Measurements from ENCODE around the gene WNT6. TPM values are rescaled to one million over a fixed set of nuclear protein-coding genes. Genes with fewer than 3 reads are reported as not detected.

The WNT6 gene
- total and polyA plus RNA-seq, 4 donors = 0.08 to 0.20 TPM; not detected in 2

DNA sequence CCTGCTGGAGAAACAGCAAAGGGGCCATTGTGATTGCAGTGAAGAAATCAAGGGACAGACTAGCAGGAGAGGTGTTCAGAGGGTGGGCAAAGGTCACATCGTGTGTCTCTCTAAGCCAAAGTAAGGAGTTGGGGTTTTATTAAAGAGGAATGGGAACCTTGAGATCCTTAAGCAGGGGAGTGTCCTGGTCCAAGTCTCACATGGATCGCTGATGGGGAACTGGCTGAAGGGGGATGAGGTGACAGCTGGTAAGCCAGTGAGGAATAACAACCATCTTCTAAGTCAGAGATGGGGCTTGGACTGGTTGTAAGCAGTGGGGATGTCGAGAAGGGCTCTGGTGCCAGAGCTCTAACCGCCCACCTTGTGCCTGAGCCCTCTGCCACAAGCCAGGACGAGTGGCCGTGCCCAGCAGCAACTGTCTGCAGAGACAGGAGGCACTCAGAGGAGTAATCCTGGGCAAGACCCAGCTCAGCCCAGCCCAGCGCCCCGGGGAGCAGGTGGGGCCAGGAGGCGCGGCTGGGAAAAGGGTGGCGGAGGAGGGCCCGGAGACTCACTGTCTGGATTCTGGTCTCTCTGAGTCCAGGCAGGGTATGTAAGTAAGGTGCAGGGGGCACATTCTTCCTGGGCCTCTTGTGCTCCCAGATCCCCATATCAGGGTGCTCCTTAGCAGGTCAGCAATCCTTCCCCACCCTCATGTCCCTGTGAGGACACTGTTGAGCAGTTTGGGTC is 34.7 kb downstream of the WNT6 start:
- Histone ChIP-seq H3K9me3 (ENCODE audit: control insufficient read depth in 4 of 4, low read length in 3 of 4) (no peaks in the 10 kb centered on the region), H3K4me3 (ENCODE audit: low read depth in 1 of 3, low read length in 3 of 3) (no peak overlapping the region), H3K36me3 (ENCODE audit: control insufficient read depth in 4 of 4, insufficient read depth in 3 of 4, low read depth in 1 of 4, low read length in 3 of 4) (no peaks in the 10 kb centered on the region), H3K9ac (ENCODE audit: low read depth in 1 of 2, low read length in 2 of 2) (no peak overlapping the region), H3K4me1 (ENCODE audit: control insufficient read depth in 4 of 4, insufficient read depth in 4 of 4, low read length in 3 of 4) (peaks cover 4 to 21% (median 13%) of the 10 kb centered on the region in 4 donors), H3K27me3 (ENCODE audit: control insufficient read depth in 4 of 4, insufficient read depth in 4 of 4, low read length in 3 of 4) (peaks cover 4 to 16% (median 9%) of the 10 kb centered on the region in 4 donors), H3K27ac (ENCODE audit: low read depth in 1 of 2, low read length in 2 of 2) (no peak overlapping the region)
- WGBS = 36% methylated on average over 12 of the region's 12 CpGs
- no peak for DNase-seq (ENCODE audit: low spot score)
- no peak for TF ChIP-seq JUND (IDR thresholded peaks at IDR 0.05)
- no peak for TF ChIP-seq GABPA (IDR thresholded peaks at IDR 0.05 in 1 of 2, conservative IDR thresholded peaks at IDR 0.05 in 1 of 2)
- TF ChIP-seq RAD21 (IDR thresholded peaks at IDR 0.05) = no peak
- TF ChIP-seq HNF4G (IDR thresholded peaks at IDR 0.05) = no peak
- TF ChIP-seq CTCF (IDR thresholded peaks at IDR 0.05; ENCODE audit: low read depth, low read length, missing input control) = no peak
- no peak for TF ChIP-seq FOXA2 (IDR thresholded peaks at IDR 0.05)
- TF ChIP-seq, protein P1, sequence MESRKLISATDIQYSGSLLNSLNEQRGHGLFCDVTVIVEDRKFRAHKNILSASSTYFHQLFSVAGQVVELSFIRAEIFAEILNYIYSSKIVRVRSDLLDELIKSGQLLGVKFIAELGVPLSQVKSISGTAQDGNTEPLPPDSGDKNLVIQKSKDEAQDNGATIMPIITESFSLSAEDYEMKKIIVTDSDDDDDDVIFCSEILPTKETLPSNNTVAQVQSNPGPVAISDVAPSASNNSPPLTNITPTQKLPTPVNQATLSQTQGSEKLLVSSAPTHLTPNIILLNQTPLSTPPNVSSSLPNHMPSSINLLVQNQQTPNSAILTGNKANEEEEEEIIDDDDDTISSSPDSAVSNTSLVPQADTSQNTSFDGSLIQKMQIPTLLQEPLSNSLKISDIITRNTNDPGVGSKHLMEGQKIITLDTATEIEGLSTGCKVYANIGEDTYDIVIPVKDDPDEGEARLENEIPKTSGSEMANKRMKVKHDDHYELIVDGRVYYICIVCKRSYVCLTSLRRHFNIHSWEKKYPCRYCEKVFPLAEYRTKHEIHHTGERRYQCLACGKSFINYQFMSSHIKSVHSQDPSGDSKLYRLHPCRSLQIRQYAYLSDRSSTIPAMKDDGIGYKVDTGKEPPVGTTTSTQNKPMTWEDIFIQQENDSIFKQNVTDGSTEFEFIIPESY (IDR thresholded peaks at IDR 0.05) = no peak
- TF ChIP-seq RXRA (IDR thresholded peaks at IDR 0.05) = no peak
- no peak for TF ChIP-seq YY1 (IDR thresholded peaks at IDR 0.05)
- TF ChIP-seq NR2F2 (IDR thresholded peaks at IDR 0.05) = no peak
- no peak for TF ChIP-seq SP1 (IDR thresholded peaks at IDR 0.05)
- no peak for TF ChIP-seq MAX (IDR thresholded peaks at IDR 0.05)
- TF ChIP-seq, protein P2, sequence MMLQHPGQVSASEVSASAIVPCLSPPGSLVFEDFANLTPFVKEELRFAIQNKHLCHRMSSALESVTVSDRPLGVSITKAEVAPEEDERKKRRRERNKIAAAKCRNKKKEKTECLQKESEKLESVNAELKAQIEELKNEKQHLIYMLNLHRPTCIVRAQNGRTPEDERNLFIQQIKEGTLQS (IDR thresholded peaks at IDR 0.05) = no peak

- no peak for DNase-seq (ENCODE audit: low spot score)
- no peak overlapping the region for H3K27ac ChIP-seq (ENCODE audit: low read depth in 1 of 2, low read length in 2 of 2)
- H3K4me1 ChIP-seq (ENCODE audit: control insufficient read depth in 4 of 4, insufficient read depth in 4 of 4, low read length in 3 of 4) = peaks cover 4 to 21% (median 13%) of the 10 kb centered on the region in 4 donors
- H3K9ac ChIP-seq (ENCODE audit: low read depth in 1 of 2, low read length in 2 of 2) = no peak overlapping the region
- H3K27me3 ChIP-seq (ENCODE audit: control insufficient read depth in 4 of 4, insufficient read depth in 4 of 4, low read length in 3 of 4) = peaks cover 4 to 16% (median 9%) of the 10 kb centered on the region in 4 donors
- no peak for TF ChIP-seq FOXA1 (IDR thresholded peaks at IDR 0.05)
- TF ChIP-seq CTCF (IDR thresholded peaks at IDR 0.05; ENCODE audit: low read depth, low read length, missing input control) = no peak
- no peak for TF ChIP-seq GABPA (IDR thresholded peaks at IDR 0.05 in 1 of 2, conservative IDR thresholded peaks at IDR 0.05 in 1 of 2)
- no peak for TF ChIP-seq RXRA (IDR thresholded peaks at IDR 0.05)
- no peak for TF ChIP-seq HNF4G (IDR thresholded peaks at IDR 0.05)
- TF ChIP-seq, protein P1 (IDR thresholded peaks at IDR 0.05) = no peak
- no peak for TF ChIP-seq JUND (IDR thresholded peaks at IDR 0.05)
- no peak for TF ChIP-seq FOXA2 (IDR thresholded peaks at IDR 0.05)
- no peak for TF ChIP-seq NR2F2 (IDR thresholded peaks at IDR 0.05)
- TF ChIP-seq YY1 (IDR thresholded peaks at IDR 0.05) = no peak
- TF ChIP-seq, protein P2 (IDR thresholded peaks at IDR 0.05) = no peak
- no peak for TF ChIP-seq SP1 (IDR thresholded peaks at IDR 0.05)
- TF ChIP-seq, protein P3, sequence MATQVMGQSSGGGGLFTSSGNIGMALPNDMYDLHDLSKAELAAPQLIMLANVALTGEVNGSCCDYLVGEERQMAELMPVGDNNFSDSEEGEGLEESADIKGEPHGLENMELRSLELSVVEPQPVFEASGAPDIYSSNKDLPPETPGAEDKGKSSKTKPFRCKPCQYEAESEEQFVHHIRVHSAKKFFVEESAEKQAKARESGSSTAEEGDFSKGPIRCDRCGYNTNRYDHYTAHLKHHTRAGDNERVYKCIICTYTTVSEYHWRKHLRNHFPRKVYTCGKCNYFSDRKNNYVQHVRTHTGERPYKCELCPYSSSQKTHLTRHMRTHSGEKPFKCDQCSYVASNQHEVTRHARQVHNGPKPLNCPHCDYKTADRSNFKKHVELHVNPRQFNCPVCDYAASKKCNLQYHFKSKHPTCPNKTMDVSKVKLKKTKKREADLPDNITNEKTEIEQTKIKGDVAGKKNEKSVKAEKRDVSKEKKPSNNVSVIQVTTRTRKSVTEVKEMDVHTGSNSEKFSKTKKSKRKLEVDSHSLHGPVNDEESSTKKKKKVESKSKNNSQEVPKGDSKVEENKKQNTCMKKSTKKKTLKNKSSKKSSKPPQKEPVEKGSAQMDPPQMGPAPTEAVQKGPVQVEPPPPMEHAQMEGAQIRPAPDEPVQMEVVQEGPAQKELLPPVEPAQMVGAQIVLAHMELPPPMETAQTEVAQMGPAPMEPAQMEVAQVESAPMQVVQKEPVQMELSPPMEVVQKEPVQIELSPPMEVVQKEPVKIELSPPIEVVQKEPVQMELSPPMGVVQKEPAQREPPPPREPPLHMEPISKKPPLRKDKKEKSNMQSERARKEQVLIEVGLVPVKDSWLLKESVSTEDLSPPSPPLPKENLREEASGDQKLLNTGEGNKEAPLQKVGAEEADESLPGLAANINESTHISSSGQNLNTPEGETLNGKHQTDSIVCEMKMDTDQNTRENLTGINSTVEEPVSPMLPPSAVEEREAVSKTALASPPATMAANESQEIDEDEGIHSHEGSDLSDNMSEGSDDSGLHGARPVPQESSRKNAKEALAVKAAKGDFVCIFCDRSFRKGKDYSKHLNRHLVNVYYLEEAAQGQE (IDR thresholded peaks at IDR 0.05) = no peak
- no peak overlapping the region for H3K4me3 ChIP-seq (ENCODE audit: low read depth in 1 of 3, low read length in 3 of 3)
- 42% methylated on average over 4 of the region's 4 CpGs for WGBS
- no peaks in the 10 kb centered on the region for H3K36me3 ChIP-seq (ENCODE audit: control insufficient read depth in 4 of 4, insufficient read depth in 3 of 4, low read depth in 1 of 4, low read length in 3 of 4)
- no peaks in the 10 kb centered on the region for H3K9me3 ChIP-seq (ENCODE audit: control insufficient read depth in 4 of 4, low read length in 3 of 4)
Observed at GRCh38 chr2:218894880-218895157, 35.2 kb downstream of the WNT6 start.
